Embryonic facial prominence (tissue), 1 donor: ENCODE results near the gene ANHX.
"Not testable (repeated sequence)": the region's sequence is repeated elsewhere in the genome, so short reads cannot be mapped to it uniquely, and the experiment has no call there.

Source experiments
- DNase-seq: peaks from one replicate; pipeline ENCODE4 v3.0.0-alpha.2; 2016; ENCODE audit errors: extremely low spot score

Gene ANHX

GRCh38 chr12:133235401-133236112, at the start of gene ANHX:
ANHX (minus strand) TSS chr12:133235877; CDS start chr12:133234356, 1,521 bp downstream.
- DNase-seq, result no peak

GRCh38 chr12:133264668-133265067, 29.0 kb upstream of the ANHX start:
- not testable (repeated sequence) for DNase-seq

GRCh38 chr12:133264173-133264572, 28.5 kb upstream of the ANHX start:
- DNase-seq, result no peak

GRCh38 chr12:133256321-133256720, 20.6 kb upstream of the ANHX start:
- no peak for DNase-seq

GRCh38 chr12:133255833-133256232, 20.2 kb upstream of the ANHX start:
- not testable (repeated sequence) for DNase-seq

GRCh38 chr12:133251732-133252131, 16.1 kb upstream of the ANHX start:
- DNase-seq, result no peak

GRCh38 chr12:133236556-133236955, 879 bp upstream of the ANHX start:
- no peak for DNase-seq

GRCh38 chr12:133236144-133236543, 467 bp upstream of the ANHX start:
- DNase-seq, result no peak

GRCh38 chr12:133234971-133235370, 706 bp downstream of the ANHX start:
- no peak for DNase-seq

GRCh38 chr12:133233993-133234564, 1.6 kb downstream of the ANHX start:
- no peak for DNase-seq

GRCh38 chr12:133233006-133233405, 2.7 kb downstream of the ANHX start:
- no peak for DNase-seq

GRCh38 chr12:133231001-133231400, 4.7 kb downstream of the ANHX start:
- DNase-seq, result no peak

GRCh38 chr12:133227281-133227852, 8.3 kb downstream of the ANHX start:
- no peak for DNase-seq

- no peak for DNase-seq
Observed at GRCh38 chr12:133226690-133227089, 9.0 kb downstream of the ANHX start.

GRCh38 chr12:133225527-133225926, 10.2 kb downstream of the ANHX start:
- DNase-seq, result no peak

- DNase-seq, result no peak
Observed at GRCh38 chr12:133222211-133222610, 13.5 kb downstream of the ANHX start.

GRCh38 chr12:133221241-133221640, 14.4 kb downstream of the ANHX start:
- DNase-seq, result no peak

- DNase-seq, result no peak
Observed at GRCh38 chr12:133220521-133220920, 15.2 kb downstream of the ANHX start.

- no peak for DNase-seq
Observed at GRCh38 chr12:133217219-133217618, 18.5 kb downstream of the ANHX start.

- no peak for DNase-seq
Observed at GRCh38 chr12:133215724-133216123, 20.0 kb downstream of the ANHX start.

GRCh38 chr12:133206390-133206789, 29.3 kb downstream of the ANHX start:
- DNase-seq, result no peak

- DNase-seq, result no peak
Observed at GRCh38 chr12:133204264-133204603, 31.4 kb downstream of the ANHX start.
